Left kidney (tissue), 2 donors: ENCODE measurements around the gene PLCB2. TPM values are rescaled to one million over a fixed set of nuclear protein-coding genes. Genes with fewer than 3 reads are reported as not detected.

Experiments used
- DNase-seq: peaks from one replicate; pipeline ENCODE4 v3.0.0-alpha.2; 2013
- polyA plus RNA-seq: library from polyadenylated mRNA; unstranded; fragments of 120-200 nt; gene quantifications from one replicate; pipeline ENCODE4 v1.2.1, GENCODE V29; 2013; ENCODE audit not compliant: insufficient read length

The PLCB2 gene
- polyA plus RNA-seq, 1 donor: 10.8 TPM

DNA sequence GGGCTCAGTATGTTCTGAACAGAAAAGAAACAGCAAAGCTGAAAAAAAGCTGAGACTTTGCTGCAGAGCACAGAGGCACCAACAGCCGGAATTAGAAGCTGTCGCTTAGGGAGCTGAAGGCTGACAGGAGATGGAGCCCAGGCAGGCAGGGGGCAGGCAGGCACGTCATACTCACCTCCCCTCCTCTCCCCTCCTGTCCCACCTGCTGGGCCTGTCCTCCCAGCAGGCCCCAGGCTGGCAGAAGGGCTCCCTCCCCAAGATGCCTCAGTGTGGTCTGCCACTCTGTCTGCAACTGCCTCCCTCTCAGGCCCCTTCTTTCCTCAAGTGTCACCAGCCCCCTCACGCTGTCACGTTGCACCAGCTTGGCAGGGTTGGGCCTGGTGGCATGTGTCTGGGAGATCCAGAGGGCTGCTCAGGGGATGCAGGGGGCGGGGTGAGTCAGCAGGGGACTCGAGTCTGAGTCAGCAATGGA lies 21.6 kb downstream of the PLCB2 start:
- DNase-seq: no peak

DNA sequence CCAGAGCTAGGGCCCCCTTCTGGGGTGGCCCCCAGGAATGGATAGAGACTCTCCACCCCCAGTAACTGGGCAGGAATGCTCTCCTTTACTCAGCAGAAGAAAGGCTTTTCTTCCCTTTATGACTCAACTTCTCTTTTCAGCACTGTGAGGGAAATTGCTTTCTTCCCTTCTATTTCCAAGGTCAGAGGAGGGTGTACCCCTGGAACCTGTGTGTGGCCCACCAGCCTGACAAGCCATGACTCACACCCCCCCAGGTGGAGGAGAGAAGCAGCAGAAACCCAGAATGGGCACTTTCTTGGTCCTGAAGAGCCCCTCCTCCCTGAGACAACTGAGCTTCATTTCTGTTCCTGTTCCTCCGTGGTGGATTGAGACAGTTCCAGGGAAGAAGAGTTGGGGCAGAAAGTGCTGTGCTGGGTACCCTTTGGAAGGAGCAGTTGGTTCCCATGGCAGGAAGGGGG lies 22.2 kb downstream of the PLCB2 start:
- DNase-seq: no peak

DNA sequence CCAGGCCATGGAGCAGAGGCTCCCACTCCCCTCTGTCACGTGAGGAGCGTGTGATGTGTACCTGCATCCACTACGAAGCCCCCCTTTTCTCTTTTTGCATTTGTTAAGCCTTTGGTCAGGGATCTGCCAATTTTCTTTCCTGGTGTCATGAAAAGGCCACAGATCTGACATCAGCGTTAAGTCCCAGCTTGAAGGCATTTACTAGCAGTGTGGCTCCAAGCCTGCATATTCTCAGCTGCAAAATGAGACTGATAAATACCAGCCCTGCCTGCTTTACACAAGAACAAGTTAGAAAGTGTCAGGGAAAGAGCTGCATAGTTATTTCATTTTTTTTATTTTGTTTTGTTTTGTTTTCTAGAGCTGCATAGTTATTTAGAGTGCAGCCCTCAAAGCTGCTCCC lies 22.6 kb downstream of the PLCB2 start:
- DNase-seq: no peak

DNA sequence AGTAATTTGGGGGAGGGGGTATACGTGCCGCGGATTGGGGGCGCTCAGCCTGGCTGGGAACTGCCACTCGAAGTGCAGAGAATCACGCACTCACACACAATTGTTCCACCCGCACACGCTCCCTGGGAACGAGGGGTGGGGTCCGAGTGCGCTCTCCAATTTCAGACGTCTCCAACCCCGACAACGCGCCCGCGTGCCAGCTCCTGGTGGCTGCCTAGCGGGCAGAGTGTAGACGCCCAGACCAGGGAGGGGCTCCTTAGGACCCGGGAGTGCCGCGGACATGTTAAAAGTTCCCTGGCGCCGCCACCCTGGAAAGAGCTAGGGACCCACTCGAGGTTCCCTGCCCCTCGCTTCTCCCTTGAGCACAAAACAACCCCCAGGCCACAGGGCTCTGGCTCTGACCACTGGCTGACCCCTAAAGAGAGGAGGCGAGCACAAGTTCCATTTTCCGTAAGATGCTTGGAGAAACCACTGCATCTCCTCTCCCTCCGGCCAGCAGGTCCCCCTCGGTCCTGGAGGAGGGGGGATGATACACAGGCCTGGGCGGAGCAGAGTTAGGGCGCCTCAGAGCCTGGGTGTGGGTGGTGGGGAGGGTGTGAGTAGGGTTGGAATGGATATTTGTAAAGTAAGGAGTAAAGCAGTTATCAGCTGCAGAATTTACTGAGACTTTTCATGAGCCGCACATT lies 24.0 kb downstream of the PLCB2 start:
- no peak for DNase-seq

DNA sequence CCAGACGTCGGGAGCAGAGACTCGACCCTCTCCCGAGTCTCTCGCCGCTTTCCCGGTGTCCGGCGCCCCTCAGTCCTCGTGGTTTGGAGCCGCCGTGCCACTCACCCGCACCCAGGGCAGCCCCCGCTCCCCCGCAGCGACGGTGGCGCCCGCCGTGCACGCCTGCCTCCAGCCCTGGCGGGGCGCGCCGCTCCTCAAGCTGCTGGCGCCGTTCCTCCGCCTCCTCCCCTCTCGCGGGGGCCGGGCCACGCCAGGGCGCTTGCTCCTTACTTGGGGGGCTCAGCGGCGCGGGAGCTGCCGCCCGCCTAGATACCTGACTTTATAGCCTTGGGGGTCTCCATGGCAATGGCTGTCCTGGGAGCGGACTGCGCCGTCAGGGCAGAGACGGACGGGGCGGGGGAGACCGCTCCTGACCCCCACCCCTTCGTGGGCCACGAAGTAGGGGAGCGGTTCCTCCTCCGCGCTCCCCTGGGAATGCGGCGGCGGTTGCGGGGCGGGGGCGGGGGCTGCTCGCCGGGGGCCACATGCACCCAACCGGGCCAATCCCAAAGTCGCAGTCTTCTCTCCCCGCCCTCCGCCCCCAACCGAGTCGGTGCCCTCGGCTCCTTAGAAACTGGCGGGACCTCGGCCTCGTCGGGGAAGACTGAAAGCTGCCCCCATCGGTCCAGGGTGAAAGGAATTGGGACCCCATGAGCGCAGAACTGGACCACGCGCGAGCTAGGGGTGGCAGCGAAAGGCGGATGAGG lies 24.7 kb downstream of the PLCB2 start, which contains the start of gene ANKRD63:
Gene ANKRD63, minus strand, starts transcription at position 196 of the 746 bp plus-strand sequence. CDS start 478 bp downstream, outside the sequence.
- DNase-seq: no peak

DNA sequence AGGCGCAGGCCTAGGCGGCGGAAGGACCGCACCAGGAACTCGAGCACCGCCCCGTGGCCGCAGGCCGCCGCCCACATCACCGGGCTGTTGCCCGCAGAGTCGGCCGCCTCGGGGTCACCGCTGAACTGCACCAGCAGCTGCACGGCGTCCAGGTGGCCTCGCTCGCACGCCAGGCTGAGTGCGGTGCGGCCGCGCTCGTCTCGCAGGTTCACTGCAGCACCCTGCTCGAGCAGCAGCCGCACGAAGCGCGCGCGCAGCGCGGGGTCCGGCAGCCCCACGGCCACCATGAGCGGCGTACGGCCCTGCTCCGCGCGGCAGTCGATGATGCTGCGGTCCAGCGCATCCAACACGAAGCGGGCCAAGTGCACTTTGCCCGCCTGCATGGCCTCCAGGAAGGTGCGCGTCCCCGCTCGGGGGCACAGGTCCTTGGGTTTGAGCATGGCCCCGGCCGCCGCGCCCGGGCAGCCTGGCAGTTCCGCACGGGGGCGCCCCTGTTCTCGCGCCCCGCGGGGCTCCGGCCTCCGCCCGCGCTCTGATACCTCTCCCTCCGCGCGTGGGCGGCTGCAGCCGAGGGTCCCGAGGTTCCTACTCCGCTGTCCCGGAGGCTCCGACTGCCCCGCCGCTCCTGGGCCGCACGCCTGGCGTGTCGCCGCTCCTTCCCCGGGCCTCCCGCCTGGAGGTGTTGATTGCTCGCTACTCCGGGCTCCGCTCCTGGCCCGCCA lies 25.4 kb downstream of the PLCB2 start:
- DNase-seq: no peak

DNA sequence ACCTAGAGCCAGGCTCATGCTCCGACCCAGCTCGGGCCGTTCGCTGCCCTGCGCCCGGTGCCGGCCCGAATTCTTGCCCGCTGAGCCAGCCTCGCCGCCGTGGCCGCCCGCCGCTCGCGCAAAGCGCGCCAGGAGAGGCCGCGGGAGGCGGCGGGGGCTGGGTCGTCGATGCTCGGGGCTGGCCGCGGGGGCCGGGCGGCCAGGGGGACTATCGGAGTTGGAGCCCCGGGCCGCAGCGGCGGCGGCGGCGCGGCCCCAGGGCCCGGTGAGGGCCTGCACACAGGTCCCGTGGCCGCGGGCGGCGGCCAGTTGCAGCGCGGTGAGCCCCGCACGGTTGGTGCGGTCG lies 26.0 kb downstream of the PLCB2 start:
- no peak for DNase-seq

DNA sequence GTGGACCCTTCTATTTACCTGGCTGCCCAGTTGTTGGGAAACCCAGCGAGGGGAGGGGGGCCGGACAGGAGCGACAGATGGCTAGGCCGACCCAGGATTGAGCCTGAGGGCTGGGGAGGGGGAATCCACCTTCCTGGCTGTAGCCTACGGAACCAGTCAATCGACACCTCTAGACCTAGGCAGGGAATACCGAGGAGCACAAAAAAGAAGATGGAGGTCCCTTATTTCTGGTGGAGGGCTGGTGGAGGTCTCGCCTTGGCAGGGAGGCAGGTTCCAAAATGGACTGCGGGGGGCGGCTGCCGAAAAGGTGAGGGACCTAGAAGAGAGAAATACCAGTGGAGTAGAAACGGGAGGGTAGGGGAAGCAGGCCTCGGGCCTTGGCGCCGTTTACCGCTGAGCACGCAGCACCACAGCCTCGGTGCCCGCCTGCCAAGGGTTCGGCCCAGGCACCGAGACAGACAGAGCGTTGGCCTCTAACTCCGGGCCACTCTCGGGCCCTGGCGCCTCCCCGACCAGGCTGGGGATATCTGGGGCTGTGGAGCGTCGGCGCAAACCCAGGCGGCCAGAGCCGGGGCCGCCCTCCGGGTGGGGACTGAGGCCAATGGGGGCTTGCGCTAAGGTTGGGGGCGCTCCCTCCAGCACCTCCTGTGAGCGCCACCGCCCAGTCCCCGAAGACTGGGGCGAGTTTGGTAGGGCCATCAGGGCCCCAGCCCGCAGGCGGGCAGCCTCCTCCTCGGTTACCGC lies 26.5 kb downstream of the PLCB2 start:
- DNase-seq: no peak

DNA sequence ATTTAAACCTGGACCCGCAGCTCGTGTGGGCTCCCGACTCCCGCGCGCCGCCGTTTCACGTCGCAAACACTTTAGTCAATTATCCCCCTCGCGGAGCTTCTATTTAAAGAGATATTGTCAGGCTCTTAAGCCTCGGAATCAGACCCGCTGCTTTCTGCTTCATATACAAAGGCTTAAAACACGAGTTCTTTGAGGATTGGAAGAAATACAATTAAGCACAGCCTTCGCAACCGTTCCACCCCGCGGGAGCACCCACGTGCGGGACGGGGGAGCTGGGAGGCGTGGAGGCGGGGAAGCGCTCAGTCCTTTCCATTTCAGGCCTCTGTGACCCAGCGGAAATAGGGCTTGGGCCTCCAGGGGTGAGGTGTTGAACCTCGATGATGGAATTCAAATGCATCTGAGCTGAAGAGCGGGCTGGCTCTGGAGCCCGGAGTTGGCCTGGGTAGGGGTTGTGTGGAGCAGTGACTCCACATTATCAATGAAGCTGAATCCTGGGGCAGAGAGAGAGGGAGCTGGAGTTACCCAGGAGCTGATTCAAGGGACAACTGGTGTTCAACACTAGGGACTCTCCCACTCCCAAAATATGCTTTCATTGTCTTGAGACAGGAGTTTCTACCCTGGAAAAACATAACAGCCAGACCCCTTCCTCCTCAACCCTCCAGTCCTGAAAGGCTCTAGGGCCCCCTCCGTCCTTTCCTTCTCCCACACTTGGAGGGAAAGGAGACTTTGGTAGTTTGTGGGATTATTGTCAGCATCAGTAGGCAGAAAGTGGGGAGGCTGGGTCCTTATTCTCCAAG lies 27.3 kb downstream of the PLCB2 start:
- DNase-seq: no peak

DNA sequence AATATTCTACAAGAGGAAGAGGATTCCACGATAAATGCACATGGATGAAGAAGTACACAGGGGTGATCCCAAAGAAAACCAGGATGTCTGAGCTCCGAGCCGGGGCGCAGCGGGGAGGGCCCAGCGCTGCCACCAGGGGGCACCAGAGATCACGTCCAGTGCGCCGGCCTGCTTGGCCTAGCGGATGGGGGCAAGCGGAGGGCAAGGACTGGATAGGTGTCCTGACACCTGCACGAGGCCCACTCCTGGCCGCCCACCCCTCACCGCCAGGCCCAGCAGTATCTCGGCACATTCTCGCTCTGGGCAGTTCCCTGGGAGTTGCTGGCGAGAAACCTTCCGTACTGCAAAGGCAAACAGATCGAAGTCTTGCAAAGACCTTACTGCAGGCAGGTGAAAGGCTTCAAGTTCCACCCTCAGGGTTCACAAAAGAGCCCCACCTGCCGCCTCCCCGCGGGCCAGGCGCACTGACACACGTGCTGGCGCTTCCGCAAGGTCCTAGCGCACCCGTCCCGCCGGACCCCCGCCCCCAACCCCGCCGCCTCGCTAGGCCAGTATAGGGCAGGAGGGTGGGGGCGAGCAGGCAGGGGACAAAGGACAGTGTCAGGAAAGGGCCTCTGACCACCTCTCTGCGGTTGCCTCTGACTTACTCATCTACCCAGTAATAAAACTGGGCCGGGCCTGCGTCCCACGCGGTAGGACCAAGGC lies 28.1 kb downstream of the PLCB2 start:
- DNase-seq: peak; percentile 62

DNA sequence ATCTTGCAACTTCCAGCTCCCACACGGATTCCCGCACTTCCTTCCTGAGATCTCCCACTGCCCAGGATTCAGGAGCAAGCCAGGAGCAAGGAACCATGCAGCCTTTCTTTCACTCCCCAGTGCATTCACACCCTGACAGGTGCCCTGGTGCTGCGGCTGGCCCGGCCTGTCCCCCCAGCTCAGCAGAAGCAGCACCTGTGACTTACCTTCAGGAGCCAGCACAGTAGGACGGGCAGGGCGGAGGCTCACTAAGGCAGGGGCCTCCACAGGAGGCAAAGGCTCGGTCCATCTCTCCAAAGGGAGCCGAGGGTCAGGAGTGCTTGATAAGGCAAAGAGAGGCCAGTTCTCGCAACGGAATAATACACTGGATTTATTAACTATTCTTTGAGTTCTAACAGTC lies 29.7 kb downstream of the PLCB2 start:
- no peak for DNase-seq

DNA sequence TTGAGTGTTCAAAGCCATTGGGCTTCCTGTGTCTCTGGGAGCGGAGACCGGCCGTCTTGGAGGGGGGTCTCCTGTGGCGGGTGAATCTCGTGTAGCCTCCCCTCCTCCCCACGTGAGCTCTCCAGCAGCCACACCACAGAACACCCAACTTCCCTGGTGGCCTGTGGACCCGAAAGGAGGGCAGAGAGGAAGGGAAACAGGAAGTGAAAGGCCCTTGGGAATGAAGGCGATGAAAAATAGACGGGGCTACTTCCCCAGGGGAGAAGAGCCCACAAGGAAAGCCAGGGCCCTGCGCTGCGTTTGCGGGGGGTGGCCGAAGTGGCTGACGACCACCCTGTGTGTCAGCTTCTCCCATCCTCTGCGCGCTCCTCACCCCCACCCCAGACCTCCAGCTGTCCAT lies 30.3 kb downstream of the PLCB2 start:
- DNase-seq: no peak

DNA sequence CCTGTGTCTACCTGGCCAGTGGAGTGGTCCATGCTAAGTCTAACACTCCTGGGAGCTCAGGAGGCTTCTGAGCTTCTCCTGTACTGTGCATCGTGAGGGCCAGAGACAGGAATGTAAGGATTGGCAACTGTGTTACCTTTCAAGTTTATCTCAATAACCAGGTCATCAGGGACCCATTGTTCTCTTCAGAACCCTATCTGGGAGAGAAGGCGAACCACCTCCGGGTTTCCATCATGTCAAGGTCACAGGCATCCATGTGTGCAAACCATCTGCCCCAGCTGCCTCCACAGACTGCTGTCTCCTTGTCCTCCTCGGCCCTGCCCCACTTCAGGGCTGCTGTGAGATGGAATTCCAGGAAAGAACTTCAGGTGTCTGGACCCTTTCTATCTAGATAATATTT lies 30.8 kb downstream of the PLCB2 start:
- DNase-seq: no peak

DNA sequence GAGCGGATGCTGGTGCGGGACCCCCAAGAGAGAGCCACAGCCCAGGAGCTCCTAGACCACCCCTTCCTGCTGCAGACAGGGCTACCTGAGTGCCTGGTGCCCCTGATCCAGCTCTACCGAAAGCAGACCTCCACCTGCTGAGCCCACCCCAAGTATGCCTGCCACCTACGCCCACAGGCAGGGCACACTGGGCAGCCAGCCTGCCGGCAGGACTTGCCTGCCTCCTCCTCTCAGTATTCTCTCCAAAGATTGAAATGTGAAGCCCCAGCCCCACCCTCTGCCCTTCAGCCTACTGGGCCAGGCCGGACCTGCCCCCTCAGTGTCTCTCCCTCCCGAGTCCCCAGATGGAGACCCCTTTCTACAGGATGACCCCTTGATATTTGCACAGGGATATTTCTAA lies 31.8 kb downstream of the PLCB2 start:
- no peak for DNase-seq

DNA sequence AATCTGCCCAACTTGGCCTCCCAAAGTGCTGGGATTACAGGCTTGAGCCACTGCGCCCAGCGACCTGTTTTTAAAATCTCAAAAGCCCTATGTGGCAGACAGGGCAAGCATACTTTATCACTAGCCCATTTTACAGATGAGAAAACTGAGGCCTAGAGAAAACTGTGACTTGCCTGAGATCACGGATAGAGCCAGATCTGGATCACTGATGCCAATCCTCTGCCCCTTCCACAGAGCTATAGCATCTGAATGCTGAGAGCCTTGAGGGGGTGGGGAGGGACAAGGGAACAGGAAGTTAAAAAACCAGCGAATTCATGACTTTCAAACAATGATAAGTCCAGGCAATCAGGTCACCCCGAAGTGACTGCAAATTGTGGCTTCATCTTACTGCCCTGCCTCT lies 32.2 kb downstream of the PLCB2 start:
- DNase-seq: no peak

DNA sequence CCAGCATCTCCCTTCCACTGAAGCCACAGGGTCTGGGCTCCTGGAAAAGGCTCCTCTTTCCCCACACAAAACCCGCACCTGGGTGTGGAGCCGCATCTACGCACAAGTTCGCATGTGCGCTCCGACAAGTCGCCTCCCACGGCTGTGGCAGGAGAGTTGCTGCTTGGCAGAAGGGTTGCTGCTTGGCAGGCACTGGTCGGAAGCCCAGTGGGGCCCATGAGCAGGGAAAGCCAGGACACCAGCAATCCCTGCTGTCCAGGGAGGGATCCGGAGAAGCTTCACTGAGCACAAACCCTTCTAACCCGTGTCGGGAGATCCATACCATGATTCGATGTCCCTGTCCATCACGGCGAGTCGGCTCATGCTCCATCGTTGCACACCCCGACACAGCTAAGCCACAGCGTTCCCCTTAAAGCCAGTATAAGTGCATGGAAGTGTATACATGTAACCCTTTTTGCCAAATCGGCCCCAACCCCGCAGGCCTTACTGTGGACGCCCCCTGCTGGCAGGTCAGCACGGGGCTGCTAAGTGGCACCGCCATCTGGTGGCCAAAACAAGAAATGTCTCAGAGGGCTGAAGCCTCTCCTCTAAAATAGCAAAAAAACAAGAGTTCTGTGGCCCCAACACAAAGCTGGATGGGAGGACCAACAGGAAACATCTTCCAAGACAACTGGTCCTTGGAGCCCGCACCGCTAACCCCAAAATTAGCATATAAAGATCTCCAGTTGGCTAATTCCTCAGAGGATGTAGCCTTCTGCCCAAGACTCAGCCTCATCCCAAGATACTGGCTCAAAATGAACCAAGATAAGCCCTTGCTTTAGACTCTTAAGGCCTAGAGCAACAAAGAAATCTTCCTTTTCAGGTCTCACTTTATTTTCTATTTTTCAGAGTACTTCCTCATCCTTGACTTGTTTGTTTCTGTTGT lies 33.1 kb downstream of the PLCB2 start:
- no peak for DNase-seq

DNA sequence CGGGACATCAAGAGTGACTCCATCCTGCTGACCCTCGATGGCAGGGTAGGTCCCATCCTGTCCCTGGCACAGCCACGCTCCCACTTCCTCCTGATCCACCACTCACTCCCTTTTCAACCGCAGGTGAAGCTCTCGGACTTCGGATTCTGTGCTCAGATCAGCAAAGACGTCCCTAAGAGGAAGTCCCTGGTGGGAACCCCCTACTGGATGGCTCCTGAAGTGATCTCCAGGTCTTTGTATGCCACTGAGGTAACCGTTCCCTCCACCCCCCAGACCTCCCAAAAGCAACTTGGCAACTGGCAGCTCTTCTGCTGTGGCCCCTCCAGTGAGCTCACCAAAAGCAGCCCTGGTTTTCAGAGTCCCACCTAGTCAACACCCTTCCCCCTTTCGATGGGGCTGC lies 34.3 kb downstream of the PLCB2 start:
- no peak for DNase-seq

DNA sequence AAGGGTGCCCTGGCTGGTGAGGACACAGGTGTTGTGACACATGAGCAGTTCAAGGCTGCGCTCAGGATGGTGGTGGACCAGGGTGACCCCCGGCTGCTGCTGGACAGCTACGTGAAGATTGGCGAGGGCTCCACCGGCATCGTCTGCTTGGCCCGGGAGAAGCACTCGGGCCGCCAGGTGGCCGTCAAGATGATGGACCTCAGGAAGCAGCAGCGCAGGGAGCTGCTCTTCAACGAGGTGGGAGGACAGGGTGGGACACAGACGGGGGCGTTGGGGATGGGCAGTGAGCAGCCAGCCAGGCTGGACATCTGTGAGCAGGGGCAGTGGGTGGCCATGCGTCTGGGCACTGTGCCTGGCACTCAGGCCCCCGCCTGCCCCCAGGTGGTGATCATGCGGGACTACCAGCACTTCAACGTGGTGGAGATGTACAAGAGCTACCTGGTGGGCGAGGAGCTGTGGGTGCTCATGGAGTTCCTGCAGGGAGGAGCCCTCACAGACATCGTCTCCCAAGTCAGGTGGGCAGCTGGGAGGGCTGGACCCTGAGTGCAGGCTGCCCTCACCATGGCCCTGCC lies 35.2 kb downstream of the PLCB2 start:
- no peak for DNase-seq
